ENCODE results near the gene ANTKMT. TPM values are rescaled to one million over a fixed set of nuclear protein-coding genes. Genes with fewer than 3 reads are reported as not detected.

The ANTKMT gene
- total and polyA plus RNA-seq, 2 of the 8 experiments (the other 6 are each of a cell fraction or from before 2014, with no cell fraction given), result 26.5 to 26.6 TPM

DNA sequence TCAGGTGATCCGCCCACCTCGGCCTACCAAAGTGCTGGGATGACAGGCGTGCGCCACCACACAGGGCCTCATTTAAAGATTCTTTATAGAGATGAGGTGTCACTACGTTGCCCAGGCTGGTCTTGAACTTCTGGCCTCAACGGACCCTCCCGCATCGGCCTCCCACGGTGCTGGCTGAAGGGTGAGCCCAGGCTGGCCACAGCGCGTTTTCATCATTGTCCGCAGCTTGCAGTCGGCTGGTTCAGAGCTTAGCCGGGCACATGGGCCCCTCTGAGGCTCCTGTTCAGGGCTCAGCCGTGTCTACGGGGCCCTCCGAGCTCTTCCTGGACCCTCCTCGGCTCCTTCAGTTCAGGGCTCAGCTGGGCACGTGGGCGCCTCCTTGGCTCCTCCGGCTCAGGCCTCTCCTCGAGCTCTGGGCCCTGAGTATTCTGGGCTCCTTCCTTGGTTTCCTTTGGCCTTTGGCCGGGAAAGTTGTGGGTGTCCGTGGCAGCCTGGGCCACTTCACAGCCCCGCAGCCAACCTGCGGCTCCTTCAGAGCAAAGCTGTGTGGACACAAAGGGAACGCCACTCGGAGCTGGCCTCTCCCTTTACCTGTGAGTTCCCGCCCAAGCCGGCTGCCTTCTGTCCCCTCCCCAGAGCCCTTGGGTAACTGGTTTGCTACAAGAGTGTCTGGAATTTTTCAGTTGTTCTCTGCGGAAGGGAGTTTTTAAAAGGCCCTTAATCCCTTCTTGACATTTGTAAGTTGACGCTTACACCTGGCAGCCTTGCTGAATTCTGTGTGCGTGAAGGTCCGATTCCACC is 38.4 kb downstream of the ANTKMT start (continued):
- no peak for TF ChIP-seq ASH2L (IDR thresholded peaks at IDR 0.05; ENCODE audit: low read length)
- TF ChIP-seq JUND (IDR thresholded peaks at IDR 0.05; ENCODE audit: low read length), result no peak
